Pons (tissue), 1 donor: ENCODE data around the gene PRDM10.

ENCODE experiments used
- DNase-seq: peaks from one replicate; pipeline ENCODE4 v3.0.0-alpha.2; 2016; ENCODE audit warnings: low spot score

The PRDM10 gene

DNA sequence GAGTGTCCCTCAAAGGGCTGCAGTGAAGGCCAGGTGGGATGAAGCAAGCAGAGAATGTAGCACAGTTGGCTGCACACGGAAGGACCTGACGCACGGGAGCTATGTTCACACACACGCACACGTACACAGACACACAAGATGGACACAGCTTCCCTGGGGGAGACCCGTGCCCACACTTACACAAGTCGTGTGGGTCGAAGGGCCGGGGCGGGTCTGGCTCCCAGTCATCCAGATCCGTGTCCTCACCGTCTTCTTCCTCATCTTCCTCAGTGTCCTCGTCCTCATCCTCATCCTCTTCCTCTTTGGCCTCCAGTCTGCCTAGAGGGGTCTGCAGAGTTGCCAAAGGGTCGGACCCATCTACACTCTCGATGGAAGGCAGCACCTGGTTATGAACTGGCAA lies 55.7 kb downstream of the PRDM10 start:
- DNase-seq: no peak

DNA sequence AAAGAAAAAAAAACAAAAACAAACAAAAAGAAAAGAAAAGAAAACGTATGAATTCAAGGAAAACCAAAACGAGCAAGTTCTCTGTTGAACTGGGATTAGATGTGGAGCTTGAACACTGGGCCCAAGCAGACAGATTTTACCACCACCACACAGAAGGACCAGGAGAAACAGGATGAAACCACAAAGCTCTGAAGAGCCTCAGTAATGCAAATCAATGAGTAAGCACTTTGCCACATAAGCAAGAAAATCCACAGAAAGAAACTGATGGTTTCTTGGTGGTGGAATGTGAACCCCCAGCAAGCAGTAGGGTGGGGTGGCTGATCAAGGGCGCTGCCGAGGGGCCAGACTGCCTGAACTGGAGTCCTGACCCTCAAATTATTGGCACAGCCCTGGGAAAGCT lies 56.4 kb downstream of the PRDM10 start:
- DNase-seq: no peak

GRCh38 chr11:129945373-129945772 lies 57.3 kb downstream of the PRDM10 start:
- no peak for DNase-seq

DNA sequence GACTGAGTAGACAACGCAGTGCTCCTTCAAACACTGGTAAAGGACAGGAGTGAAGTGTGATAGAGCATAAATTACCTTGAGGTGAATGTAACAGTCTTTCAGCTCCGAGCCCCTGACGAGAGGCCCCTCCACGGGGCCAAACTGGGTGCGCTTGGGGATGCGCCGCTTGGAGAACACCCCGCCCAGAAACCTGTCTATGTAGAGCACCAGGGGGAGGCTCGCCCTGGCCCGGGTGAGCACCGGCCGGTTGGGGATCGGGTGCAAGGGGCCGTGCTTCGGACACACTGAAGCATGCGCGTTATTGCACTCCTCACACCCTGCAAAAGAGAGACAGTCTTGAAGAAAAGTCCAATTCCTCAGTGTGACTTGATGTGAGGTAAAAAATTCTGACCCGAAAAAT lies 57.9 kb downstream of the PRDM10 start:
- DNase-seq: no peak

DNA sequence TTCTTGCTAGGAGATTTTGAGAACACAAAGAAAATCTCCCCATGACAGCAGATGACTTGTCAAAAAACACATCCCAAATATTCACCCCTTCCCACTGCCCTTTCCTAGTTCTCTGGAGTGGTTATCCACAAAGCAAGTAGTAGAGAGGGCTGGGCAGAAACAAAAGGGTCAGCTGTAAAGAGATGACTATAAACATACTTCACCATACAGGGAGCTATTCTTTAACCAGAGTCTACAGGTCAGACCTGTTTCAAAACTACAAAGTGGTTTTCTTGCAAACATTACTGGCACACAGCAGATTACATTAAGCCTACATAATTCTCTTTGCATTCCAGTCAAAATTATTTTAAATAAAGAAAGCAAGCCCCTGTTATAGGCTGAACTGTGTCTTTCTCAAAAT lies 59.6 kb downstream of the PRDM10 start:
- no peak for DNase-seq

DNA sequence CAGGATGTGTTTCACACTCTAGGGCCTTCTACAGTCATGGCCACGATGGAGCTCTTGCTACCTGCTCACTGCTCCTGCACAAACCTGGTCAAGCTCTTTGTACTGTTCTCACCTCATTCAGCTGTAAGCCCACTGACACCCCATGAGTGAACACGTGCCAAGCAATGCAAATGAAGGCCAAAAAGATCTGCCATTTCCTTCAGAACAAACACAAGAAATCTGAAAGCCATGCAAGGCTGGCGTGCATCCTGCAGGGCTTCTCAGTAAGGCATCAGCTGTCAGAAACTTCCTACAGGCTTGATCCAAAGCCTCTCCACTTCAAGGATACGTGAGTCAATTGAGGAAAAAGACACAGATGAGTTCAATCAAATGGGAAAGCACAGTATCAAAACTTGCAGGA lies 63.1 kb downstream of the PRDM10 start:
- no peak for DNase-seq

GRCh38 chr11:129938764-129939163 lies 63.9 kb downstream of the PRDM10 start:
- no peak for DNase-seq

DNA sequence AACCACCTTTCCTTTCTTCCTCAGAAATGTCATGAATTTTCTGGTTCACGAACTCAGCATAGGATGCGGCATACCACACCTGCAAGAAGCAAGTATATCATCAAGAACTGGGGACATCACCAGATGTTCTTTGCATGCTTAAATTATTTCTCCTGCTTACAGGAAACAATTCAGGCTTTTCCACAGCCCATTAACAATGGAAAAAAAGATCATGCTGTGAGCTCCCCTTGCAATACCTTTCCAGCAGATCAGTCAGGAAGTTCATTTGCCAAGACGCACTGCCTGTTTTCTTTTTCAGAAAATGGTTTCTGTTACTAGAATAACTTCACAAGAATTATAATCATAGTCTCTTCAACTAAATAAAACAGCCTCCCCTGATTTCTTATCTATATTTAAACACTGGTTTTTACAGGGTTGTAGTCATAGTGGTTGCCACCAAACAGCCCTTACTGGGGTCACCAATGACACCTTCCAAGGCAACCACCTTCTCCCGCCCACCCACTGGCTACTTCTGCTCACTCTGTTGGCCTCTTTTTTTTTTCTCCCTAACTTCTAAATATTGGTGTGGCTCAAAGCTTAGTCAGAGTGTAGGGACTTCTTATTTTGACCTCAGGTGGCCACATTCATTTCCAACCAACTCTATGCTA lies 64.9 kb downstream of the PRDM10 start:
- no peak for DNase-seq

DNA sequence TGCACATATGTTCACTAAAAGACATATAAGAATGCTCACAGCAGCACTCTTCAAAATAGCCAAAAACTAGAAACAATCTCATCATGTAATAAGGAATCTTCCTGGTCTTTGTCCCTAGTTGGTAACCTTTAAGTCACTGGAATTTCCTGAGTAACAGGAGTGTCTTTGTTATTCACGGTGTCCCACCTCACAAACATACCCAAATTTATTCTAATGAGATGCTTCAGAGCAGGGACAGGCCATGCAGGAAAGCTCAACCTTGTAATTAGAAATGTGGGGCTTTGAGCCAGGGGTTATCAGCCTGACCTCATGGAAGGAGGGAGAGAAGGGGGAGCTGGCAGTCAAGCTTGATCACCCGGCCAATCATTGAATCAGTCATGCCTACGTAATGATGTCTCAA lies 66.9 kb downstream of the PRDM10 start:
- DNase-seq: no peak

DNA sequence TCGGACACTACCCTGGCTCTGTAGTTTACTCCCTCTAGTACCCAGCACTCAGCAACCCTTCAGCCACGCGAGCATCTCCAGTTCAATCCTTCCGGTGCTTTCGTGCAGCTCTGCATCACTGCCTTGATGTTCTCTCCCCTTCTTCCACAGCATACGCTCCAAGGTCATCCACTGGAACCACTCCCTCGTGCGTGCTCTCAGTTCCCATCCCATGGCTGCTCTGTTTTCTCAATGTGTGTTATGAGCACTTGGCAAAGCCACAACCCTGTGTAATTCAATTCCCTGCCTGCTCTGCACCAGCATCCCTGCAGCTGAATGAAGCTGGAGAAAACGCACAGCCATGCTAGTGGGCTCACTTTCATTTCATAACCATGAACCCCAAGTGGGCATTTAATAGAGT lies 68.7 kb downstream of the PRDM10 start:
- no peak for DNase-seq

GRCh38 chr11:129933262-129933661 lies 69.4 kb downstream of the PRDM10 start:
- DNase-seq: no peak

- no peak for DNase-seq
Measured at GRCh38 chr11:129932381-129933067, 70.1 kb downstream of the PRDM10 start.

DNA sequence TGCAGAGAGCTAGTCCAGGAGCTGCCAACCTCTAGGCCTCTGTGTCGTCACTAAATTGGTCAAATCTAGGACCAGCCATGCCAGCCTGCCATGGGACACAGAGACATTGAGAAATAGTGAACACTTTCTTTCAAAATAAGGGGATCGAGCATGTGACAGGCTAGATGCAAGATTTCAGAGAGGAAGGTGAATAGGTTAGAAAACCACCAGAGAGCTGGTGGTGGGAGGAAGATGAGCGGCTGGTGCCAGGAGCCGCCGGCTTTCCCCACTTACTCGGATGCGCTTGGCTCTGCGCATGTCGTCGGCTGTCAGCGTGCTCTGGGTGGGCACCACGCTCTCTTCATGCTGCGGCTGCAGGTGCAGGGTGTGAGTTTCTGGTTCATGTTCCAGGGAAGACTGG lies 71.9 kb downstream of the PRDM10 start:
- no peak for DNase-seq

DNA sequence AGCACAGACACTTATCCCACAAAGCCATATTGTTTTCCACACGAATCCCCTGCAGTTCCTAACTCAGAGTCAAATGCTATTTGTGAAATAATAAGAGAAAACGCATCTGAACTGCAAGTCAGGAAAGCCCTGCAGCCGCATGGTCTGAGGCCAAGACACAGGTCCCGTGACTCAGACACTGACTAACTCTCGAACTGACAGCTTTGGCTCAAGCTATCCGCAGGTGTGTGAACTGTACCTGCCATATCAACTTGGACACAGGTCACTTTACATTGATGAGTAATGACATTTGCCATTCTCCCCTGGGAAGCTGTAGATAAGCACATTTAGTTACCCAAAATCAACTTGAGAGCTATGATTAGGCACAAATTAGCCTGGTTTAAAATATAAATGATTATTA lies 72.3 kb downstream of the PRDM10 start:
- DNase-seq: no peak

- no peak for DNase-seq
Measured at GRCh38 chr11:129929721-129930120, 72.9 kb downstream of the PRDM10 start.

DNA sequence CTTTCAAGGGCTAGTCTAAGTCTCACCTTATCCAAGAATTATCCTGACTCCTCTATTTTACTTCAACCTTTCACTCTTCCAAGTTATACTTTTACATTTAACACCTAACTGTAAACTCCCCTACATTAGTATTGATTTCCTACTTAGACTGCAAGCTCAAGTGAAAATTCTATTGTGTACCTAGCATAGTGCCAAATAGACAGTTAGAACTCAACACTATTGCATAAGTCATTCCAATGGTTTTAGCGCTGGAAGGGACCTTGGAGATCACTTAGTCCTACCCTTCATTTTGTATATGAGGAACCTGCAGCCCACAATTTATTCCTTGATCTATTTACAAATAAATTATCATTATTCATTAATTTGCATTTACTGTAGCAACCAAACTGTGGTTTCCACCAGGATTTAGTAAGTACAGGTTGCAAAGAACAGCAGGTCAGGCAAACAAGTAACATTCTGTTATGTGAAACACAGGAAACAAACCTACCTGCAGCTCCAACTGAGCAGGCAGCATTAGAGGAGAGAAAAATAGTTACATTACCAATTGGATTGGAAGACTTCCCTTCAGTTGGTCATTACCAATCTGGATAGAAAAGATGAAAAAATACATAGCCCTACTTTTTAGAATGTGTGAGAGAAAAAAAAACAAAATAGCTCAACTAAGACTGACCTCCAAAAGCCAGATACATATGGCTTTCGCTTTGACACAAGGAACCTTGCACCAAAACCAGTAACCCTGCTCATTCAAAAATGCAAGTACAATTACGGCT lies 73.5 kb downstream of the PRDM10 start:
- DNase-seq: no peak

- no peak for DNase-seq
Measured at GRCh38 chr11:129922674-129923073, 80.0 kb downstream of the PRDM10 start.

DNA sequence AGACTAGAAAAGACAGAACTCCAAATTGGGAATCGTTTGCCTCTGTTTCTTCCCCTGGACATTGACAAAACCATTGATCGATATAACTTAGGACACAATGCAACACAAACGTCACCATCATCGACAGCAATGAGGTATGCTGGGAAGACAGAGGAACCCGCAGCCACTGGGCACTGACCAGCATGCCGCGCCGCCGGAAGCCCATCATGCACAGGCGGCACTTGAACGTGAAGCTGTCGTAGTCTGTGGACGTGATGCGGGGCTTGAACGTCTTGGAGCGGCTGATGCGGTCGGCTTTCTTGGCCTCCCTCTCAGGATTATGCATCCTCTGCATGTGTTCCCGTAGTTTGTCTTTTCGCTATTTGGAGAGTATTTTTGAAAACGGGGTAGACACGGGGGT lies 84.3 kb downstream of the PRDM10 start:
- DNase-seq: no peak

- DNase-seq: no peak
Measured at GRCh38 chr11:129917231-129917630, 85.4 kb downstream of the PRDM10 start.

DNA sequence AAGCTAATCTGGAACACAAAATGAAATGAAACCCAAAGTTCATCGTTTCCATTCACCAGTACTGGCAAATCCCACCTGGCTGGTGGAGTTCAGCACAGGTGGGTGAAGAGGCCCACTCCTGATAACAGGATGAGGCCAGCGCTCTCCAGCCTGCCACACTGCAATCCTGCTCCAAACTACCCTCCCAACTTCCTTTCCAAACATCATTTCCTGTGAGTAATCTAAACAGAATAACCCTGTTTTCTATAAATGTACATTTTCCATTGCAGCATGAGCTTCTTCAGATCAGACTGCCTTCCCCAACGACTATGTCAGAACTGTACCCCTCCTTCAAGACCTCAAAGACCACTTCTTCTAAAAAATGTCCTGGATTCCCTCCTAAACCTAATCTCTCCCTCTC lies 91.3 kb downstream of the PRDM10 start:
- no peak for DNase-seq

- DNase-seq: no peak
Measured at GRCh38 chr11:129910360-129910759, 92.3 kb downstream of the PRDM10 start.

- DNase-seq: no peak
Measured at GRCh38 chr11:129905402-129905801, 97.2 kb downstream of the PRDM10 start.

DNA sequence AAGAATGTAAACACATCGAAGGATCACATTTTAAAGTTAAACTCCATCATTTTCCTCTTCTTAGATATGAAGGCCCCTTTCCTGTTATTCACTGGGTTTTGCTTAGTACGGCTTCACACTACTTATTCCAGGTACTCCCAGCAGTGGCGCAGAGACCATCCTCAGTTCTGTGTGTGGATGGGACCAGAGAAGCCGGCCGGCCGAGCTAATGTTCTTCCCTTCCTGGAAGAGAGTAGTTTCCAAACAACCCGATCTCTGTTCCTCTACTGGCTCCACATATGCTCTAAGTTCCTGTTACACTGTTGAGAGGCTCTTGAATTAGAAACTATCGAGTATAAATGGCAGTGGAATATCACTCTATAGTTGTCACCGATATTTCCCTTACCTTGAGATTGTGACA lies 106.6 kb downstream of the PRDM10 start:
- DNase-seq: peak; percentile 31
